Measurements from ENCODE around the gene HOXD8.
A peak's percentile ranks its signal among the peaks of the same experiment; 100 is the strongest.

HOXD8 gene

DNA sequence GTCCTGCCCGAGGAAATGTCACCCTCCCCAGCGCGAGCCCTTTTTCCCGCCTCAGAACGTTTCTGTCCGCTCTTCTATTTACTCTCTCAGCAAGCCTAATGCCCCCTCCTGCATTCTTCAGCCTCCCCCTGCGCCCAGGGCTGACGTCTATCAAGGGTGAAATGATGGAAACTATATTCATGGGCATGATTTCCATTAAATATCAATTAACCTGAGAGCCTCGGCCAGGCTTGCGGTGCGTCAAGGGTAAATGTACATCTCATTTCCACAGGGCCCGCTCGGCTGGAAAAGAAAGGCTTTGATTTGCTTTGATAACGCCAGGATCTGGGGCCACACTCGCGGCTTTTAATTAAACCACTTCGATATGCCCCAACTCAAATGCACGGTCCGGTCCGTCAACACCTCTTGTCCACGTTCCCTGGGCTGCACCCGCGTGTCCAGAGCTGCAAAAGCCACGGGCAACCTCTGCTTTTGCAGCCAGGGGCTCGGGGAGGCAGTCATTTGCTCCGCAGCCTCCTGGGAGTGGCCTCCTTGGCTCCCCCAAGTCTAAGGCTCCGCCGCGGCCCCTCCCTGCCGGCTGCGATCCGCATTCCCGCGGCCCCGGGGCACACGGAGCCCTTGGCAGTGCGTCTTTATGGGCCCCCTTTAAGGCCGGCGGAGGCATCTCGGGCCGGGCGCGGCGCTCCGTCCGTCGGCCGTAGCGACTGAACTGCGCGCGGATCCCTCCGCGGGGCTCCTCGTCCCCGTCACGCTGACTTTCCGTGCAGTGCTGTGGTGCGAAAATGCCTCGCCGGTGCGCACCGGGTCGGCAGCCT is at the start of gene HOXD8:
Gene HOXD8 (plus strand): TSS at position 724 of the 815 bp plus-strand sequence. CDS start 662 bp downstream, outside the sequence.
- DNase-seq = peak; percentile 53 to 82

DNA sequence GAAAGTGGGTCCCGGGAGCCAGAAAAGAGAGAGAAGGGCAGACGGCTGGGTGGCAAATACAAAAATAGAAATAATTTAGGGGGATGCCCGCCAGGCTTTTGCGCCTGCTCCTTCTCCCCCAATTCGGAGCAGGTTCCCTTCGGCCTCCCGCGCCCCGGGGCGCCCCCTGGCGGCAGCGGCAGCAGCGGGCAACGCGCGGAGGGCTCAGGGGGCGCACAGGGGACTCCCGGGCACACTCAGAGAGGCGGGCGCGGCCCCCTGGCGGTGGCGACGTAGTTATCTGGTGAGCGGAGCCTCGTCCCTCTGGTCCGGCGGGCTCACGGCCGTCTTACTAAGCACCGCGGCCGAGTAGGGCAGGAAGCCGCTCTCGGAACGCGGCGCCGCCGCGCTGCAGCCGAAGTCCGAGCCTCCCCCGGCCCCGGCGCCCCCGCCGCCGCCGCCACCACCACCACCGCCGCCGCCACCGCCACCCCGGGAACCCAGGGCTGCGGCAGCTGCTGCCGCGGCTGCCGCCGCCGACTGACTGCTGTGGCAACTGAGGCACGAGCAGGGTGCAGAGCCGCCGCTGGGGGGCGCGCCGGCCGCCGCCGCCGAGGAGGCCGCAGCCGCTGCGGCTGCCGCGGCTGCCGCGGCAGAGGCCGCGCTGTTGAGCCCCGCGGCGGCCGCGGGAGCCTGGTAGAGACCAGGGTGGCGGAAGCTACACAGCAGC is 49.5 kb upstream of the HOXD8 start:
- peak; percentile 76 to 87 for DNase-seq

DNA sequence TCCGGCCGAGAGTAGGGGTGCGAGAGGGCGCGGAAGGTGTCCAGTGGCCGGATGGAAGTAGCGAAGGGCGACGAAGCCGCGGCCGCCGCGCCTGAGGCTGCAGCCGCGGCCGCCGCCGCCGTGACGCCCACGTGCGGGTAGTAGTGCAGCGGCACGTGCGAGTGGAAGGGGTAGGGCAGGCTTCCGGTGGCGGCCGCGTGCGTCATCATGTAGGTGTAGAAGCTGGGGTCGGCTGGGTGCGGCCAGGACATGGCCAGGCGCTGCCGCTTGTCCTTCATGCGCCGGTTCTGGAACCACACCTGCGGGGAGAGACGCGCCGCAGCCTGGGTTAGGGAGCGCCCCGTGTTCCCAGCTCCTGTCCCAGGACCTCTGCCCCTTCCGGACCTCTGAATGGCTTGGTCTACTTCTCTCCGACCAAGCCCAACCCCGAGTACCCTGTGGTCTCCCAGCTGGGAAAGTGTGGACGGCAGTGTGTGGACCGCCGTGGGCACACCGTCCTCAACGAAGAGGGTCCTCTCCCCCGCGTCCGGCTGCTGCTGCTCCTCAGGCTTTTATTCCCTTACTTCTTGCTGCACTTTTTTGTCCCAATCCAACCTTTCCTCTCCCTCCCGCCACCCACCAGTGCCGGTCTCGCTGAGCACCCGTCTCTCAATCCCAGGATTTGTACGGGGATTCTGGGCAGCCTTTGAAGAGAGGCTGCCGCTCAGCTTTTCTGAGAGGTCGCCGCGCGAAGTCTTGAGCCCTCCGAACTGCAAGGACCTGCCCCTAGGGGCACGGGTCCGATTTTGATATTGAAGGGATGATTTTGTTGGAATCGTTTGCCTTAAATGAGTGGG is 48.7 kb upstream of the HOXD8 start:
- no peak for DNase-seq

DNA sequence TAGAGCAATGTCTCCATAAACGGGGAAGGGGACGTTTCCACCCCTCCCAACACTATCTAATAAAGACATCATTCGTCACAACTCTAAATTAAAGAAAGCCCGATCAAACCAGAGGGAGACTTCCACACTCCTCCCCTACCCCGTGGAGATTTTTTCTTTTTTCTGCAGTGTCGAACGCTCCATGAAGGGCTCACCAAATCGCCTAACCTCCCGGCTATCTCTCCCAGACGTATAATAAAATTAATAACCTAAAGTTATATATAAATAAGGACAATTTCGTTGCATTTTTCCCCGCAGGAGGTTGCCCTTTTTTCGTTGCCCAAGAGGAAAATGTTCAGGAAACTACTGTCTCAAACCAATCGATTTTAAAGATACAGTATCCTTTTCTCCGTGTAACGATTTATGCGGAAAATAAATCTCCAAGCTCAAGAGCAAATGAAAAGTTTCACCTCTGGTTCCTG is 48.1 kb upstream of the HOXD8 start:
- no peak for DNase-seq

DNA sequence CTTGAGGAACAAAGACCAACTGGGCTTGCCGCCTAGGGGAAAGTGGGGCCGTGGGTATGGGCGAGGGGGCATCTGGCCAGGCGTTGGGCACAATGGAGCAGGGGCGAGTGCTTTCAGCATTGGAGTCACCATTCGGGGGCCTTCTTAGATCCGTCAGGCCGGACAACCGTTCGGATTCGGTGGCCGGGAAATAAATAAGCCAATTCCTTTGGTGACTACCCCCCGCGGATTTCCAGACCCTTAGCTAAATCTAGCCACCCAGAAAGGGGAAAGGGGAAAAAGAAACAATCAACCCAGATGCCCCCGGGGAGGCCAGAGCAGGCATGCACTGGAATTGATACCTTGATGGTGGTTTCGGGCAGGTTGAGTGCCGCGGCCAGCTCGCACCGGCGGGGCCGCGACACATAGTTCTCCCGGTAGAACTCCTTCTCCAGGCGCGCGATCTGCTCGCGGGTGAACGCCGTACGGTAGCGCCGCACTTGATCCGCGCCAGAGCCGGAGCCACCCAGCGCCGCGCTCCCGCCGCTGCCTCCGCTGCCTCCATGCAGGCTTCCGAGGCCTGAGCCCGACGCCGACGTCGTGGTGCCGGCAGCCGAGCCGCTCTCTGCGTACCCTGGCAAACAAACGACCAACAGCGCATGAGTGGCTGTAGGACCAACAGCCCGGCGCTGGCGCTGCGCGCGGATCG is 47.5 kb upstream of the HOXD8 start:
- DNase-seq = no peak

DNA sequence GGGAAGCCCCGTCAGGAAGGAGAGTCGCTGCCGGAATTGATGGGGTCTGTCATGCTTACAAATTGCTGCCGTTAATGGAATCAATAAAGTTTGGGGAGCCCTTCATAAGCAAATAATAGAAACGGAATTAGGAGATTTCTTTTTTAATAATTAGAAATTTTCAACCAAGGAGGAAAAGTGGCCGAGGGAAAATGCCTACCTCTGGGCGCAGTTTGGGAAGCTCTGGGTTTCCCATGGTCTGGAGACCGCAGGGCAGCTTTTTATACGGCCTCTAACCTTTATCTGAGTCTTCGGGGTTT is 47.0 kb upstream of the HOXD8 start:
- no peak for DNase-seq

DNA sequence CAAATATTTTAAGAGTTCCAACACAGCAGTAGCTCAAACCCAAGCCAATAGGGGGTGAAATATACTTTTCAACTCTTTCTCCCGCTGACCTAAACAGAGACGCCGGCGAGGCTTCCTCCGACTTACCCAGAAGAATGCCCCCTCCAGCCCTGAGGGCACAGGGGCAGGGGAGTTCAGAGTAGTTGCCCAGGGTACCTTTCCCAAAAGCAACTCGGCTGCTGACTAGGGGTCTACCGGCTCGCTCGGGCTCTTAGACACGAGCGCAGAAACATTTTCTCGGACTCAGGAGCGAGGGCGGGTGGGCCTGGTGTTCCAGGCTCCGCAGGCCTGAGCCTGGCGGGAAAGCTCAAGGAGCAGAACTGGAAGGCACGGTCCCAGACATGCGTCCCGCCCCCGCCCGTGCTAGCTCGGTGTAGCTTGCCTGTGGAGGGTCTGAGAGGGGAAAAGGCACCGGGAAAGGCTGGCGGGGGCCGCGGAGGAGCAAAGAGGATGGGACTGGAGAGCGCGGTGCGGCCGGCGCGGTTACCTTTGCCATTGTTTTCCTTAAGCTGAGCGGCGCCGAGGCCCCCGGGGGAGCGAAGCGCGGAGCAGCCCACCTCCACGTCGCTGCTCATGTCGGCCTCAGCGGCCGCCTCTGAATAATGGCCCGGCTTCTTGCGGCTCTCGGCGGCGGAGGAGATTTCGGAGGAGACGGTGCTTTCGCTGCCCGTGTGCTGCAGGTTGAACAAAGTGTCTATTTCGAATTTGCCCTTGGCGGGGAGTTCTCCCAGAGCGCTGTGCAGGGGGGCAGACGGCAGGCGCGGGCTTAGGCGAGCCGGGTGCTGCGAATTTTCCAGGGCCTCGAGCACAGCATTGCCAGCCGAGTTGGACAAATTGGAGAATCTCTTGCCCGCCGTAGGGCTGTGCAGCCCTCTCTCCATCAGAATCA is 46.4 kb upstream of the HOXD8 start:
- peak; percentile 25 to 35 for DNase-seq

DNA sequence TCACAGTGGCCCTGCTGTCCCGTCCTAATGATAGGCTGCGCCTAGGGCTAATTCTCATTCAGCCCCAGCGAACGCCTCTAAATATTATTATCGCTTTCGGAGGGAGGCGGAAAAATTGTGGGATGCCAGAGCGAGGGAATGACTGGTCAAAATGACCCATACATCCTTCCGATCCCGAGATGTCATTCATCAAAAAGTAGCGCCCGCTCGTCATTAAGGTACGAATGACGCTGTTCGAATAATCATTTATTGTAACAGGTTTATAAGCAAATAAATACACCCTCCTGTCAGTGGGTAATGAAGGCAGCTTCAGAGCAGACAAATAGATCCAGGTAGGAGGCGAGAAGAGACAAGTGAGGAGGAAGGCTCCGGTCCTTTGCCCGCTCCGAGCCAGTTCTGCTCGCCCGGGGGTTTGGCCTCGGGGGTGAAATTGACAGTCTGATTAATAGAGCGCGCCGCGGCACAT is 45.7 kb upstream of the HOXD8 start, which contains the start of gene EVX2:
Gene EVX2 (minus strand): TSS at position 167 of the 466 bp plus-strand sequence. CDS start 186 bp downstream, outside the sequence.
- peak in 1 of 2 experiments; percentile 29 for DNase-seq

DNA sequence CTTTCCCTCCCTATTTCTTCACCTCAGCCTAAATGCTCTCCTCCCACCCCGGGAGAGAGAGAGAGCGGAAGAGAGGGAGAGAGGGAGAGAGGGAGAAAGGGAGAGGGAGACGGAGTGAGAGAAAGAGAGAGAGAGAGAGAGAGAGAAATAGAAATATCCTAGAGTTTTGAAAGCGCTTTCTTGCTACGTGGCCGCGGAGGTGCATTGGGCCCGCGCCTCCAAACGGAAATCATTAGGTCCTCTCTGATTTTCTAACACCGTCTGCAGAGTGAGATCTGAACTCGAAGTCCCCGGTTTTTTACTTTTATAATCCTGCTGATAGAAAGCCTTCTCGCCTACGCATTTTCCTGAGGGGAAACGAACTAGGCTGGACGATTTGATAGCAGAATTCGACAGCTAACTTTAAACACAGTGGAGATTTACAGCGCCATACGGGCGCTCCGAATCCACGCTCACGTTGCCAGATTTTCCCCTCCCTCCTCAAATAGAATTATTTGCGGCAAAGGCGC is 44.8 kb upstream of the HOXD8 start:
- peak; percentile 27 to 55 for DNase-seq

DNA sequence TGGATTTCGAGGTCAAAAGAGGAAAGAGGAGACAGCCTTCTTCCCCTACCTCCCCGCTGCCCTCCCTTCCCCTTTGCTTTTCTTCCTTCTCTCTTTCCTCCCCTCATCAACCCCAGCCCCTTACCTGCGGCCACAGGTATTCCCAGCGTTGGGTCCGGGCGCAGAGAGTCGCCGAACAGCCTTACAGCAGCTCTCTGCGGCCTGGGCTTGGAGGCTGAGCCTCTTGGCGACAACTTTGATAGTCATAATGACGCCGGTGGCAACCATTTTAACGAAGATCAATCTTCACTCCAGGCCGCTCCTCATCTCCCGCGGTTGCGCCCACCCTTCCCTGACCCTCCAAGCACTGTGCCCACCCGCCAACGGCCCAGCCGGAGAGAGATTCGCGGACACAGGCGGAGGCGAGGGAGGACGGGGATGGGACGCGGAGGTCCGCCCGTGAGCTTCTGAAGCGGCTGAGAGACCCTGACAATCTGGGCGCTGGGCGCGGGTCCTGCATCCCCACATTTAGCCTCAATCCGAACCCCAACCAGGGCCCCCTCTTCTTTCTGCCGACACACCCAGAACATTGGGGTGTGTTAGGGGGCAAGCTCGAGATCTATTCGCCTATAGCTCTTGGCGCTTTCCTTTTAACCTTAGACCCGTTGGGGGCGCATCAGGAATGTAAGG is 44.3 kb upstream of the HOXD8 start:
- peak in 1 of 2 experiments; percentile 55 for DNase-seq

DNA sequence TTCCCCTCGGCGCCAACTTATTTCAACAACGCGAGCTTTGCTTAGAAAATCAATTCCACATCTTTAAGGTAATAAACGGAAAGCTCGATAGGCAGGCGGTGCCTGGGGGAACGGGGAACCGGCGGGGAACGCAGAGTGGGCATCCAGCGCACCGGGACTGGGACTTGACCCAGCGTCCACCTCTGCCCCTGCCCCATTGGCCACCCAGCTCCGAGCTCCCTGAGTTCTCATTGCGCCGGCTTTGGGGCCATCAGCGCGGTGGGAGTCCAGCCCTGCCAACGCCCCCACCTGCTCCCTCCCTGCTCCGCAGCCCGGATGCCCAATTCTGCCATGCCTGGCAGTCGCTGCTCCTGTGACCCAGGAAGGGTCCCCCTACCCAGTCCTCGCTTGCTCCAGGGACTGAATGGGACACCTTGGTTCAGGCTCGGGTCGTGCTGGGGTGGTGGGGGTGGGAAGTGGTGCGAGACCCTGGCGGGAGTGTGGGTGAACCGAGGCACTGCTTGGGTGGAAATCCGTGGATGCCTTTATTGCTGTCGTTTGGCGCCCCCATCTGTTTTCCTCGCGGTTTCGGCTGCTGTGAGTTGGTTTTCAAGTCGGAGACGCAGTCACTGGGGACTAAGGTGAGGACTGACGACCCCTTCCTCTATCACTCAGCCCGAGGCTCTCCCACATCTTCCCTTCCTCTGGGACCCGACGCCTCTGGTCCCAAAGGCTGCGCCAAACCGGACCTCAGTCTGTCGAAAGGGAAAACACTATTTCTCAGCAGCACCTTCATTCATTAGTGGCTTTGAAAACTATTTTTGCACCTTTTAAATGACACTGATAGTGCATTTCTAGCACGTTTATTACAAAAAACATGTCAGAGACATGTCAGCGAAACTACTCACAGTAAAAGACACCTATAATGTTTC is 43.4 kb upstream of the HOXD8 start:
- peak; percentile 39 to 71 for DNase-seq

DNA sequence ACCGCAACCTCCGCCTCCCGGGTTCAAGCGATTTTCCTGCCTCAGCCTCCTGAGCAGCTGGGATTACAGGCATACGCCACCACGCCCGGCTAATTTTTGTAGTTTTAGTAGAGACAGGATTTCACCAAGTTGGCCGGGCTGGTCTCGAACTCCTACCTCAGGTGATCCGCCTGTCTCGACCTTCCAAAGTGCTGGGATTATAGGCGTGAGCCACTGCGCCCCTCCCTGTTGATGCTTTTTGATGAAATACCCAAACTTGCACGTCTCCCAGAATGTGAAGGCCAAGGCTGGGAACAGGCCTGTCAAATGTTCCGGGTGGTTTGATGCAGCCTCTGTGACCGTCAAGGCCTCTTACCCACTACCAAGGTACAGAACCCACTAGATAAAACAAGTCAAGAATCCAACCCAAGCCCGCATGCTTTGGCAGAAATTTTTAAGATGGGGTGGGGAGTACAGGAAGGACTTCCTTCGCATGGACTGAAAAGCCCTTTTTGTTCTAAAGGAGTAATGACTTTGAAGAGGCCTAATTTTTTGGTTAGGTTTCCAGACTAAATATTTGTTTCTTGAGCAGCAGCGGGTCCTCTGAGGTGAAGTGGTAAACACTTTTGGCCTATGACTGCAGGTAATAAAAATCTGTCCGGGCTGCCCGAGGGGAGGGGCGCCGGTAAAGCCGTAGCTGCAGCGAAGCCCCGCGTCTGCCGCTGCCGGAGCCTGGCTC is 42.0 kb upstream of the HOXD8 start:
- no peak for DNase-seq

DNA sequence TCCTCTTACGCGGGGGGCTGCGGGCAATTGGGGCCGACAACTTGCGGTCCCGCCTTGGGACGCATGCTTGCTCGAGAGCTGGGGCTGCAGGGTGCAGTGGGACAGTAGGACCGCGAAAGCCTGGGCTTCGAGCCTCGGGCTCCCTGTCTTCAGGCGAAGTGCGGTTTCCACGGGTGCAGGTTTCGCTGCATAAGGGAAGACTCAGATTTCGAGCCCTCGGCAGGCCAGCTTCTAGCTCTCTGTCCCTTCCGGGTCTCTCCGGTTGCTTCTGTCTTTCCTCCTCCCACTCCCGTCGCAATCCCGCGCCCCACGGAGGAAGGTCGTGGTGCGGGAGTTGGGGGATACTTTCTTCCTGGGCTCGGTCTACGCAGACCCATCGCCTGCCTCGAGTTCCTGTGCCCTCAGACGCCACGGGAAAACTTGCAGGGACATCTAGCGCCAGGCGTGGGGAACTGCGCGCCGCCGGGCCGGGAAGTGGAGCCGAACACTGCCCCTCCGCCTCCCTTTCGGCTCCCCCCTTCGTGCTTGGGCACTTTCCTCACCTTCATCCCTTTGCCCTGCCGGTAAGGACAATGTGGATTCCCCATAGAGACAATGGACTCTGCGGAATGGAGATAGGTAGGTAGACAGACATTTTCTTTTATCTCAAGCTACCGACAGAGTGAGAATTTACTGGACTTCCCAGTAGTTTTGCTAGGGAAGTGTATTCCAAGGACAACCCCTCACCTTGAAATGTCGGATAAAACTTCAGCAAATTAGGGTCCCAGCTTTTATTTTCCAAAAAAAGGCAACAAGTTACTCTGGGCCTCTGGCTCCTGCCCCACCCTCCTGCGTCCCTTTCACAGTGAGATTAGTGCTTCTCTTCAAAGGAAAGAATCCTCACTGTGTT is 41.2 kb upstream of the HOXD8 start:
- DNase-seq = peak; percentile 40 to 76

DNA sequence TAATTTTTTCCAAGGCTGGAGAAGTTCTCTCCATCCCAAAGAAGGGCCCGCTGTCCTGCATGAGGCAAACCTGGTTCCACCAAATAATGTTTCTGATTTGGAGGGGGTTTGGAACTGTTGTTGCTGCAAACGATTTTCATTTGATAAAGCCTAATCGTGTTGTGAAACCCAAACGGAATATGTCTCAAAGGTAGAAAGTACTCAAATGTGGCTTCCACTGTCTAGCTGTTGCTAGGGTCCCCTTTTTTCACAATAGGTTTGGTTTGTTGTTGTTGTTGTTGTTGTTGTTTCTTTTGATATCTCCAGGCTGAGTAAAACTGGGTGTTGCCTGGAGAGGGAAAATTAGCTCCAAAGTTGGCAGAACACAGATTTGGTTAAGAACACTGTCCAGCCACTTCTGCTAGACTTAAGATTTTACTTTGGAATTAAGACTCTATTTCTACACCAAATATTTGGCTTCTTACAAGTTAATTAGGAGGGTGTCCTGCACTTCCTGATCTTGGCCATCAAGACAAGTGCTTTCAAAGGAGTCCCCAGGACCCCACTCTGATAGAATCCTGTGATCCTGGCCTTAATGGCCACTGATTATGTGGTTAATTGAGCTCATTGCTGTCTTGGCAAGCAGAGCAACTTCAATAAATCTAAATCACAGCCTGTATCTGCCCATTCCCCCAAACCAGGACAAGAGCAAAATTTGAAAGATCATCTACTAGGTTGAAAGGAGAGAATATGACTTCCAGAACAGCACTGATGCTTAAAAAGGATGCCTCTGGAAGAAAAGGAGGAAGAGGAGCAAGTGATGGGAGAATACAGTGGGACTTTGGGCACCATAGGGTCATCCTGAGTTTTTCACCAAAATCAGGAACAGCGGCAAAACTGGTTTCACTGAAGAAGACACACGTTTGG is 40.3 kb upstream of the HOXD8 start:
- no peak for DNase-seq

DNA sequence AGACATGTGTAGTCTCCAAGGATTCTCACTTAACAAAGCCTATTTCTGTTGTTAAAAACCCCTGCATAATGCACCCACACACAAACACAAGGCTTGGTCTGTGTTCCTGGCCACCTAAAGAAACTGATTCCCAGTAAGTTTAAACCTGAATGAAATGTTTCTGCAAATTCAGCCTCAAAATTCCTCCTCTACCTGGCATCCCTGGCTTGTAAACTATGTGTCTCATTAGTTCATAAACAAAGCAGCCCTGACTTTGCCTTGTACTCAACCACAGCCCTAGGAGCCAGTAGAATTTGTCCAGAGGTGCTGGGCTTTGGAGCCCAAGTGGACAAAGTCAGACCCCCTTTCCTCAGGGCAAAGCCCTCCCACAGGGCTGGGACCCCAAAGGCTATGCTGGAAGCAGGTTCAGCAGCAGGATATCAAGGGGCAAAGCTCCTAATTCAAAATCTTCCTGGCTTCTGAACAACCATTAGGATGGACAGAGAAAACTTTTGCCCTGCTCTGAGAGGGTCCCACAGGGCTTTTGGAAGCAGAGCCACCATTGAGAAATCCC is 39.6 kb upstream of the HOXD8 start:
- no peak for DNase-seq

DNA sequence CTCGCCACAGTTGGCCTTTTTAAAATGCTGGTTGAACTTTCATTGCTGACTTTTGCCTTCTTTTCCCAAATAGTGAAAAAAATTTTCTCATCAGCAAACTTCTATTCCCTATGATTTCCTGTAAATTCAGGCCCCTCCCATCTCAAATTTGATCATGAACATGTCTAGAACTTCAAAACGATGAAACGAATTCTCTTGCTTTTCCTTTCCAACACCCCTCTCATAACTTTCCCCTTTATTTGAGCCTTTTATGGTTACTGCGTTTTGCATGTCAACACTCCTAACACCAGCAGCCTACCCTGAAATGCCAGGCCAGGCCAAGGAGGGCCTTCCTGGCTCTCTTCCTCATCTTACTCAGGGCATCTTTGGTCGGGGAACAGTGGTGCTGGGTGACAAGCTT is 38.6 kb upstream of the HOXD8 start:
- DNase-seq = no peak

Data from NCI-H524 (cell line).